GM19397 (cell line): Measurements from ENCODE around the gene MICALL2.

Experiments
- ATAC-seq: cut with Tn5 transposase; IDR thresholded peaks from one replicate; pipeline ENCODE4 v1.9.1; 2021; ENCODE audit warnings: mild to moderate bottlenecking, moderate library complexity; ENCODE audit not compliant: unreplicated experiment

The MICALL2 gene

DNA sequence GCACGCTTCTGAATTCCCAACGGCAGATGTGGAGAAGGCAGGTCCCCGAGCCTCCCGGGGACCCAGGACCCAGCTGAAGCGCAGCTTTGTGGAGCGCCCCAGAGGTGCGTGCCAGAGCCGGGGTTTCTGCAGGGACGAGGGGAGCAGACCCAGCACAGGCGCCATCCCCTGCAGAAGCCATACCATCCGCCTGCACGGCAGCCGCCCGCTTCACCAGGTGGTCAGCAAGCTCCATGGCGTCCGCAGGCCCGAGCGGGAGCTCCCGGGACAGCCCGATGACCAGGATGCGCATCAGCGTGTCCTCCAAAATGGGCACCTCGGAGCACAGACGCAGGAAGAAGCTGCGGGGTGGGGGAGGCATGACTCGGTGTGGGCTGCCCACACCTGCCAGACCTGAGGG is 34.3 kb upstream of the MICALL2 start:
- no peak for ATAC-seq

GRCh38 chr7:1493129-1493528 is 33.9 kb upstream of the MICALL2 start:
- no peak for ATAC-seq

GRCh38 chr7:1492640-1493039 is 33.4 kb upstream of the MICALL2 start:
- ATAC-seq = no peak

DNA sequence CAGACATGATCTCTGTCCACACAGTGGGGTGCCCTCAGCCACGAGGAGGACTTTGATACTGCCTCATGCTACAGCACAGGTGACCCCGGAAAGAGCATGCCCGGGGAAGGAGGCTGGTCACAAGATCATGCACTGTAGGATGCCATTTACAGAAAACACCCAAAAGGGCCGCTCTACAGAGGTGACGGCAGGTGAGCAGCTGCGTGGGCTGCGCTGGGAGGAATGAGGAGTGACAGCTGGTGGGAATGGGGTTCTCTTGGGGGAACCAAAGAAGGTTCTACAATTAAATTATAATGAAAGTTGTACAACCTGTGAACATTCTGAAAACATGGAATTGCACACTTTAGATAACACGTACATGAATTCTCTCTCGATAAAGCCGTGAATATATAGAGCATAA is 33.0 kb upstream of the MICALL2 start:
- no peak for ATAC-seq

DNA sequence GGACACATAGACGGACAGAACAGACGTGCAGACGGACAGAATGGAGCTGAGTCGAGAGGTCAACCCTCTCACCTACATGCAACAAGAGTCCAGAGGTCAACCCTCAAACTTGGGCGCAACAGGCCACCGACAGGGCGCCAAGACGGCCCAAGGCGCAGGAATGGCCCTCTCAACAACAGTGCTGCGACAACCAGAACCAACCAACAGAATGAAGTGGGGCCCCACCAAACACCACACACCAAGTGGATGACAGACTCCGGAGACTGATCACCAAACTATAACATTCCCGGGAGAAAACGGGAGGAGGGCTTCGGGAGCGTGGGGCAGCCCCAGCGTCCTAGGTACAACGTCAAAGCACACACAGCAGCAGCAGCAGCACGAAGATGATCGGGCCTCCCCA is 31.6 kb upstream of the MICALL2 start:
- no peak for ATAC-seq

- no peak for ATAC-seq
Measured at GRCh38 chr7:1489336-1489735, 30.1 kb upstream of the MICALL2 start.

DNA sequence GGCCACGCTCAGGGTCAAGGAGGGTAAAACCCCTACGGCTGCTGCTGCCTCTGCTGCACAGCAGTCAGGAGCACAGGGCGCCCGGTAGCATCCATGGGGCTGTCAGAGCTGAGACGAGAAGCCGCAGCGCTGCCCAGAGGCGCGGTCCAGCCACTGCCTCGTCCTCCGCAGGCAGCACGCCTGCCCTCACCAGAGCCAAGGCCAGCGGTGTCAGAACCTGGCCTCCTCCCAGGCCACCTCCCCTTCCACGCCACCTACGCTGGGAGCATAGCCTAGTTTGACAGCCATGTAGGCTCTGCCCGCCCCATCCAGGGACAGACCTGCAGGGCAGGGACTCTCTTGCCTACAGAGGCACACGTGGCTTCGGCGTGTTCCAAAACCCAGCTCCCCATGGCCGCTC is 28.7 kb upstream of the MICALL2 start:
- ATAC-seq = no peak

- no peak for ATAC-seq
Measured at GRCh38 chr7:1487466-1487865, 28.2 kb upstream of the MICALL2 start.

DNA sequence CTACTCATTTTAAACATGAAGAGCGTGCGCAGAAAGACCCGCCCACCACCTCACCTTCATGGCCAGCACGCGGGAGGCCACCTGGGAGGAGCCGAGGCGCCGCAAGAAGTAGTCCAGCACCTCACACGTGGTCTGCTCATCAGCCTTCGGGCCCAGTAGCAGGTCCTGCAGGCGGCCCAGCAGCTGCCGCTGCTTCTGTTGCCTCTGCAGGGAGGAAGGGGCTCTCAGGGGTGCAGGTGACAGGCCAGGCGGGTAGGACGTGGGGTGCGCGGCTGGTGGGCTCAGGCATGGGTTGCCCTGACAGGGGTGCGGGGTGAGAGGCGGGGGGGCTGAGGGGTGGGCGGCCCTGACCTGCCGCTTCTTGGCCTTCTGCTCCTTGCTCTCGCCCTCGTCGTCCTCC is 27.3 kb upstream of the MICALL2 start:
- no peak for ATAC-seq

DNA sequence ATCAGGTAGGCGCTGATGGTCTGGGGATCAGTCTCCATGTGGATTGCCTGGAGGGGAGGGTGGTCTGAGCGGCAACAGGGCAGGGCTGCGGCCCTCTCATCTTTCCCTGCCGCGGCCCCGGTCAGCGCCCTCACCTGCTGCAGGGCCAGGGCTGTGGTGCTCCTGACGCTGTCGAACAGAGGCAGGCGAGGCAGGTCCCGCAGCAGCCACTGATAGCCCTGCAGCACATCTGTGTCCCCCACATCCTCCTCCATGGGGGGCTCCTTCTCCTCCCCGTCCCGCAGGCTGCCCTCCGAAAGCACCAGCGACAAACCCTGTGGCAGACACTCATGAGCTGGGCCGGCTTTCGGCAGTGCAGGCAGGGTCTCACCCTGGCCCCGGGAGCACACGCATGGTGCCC is 25.9 kb upstream of the MICALL2 start:
- ATAC-seq = no peak

DNA sequence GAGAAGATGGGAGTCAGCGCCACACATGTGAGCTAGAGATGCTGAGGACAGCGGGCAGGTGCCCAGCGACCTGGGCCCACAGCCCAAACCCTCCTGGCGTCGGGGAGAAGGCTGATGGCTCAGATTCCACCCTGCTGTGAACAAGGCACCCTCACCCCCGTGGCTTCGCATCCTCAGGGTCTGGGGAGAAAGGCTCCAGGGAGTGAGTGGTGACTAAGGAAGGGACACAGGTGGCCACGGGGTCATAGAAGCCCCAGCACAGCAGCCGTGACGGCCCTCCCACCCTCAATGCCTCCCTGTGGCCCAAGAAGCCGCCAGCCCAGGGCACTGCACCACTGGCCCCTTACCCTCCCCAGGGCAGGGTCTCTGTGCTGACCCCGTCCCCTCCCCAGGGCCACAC is 25.3 kb upstream of the MICALL2 start:
- no peak for ATAC-seq

DNA sequence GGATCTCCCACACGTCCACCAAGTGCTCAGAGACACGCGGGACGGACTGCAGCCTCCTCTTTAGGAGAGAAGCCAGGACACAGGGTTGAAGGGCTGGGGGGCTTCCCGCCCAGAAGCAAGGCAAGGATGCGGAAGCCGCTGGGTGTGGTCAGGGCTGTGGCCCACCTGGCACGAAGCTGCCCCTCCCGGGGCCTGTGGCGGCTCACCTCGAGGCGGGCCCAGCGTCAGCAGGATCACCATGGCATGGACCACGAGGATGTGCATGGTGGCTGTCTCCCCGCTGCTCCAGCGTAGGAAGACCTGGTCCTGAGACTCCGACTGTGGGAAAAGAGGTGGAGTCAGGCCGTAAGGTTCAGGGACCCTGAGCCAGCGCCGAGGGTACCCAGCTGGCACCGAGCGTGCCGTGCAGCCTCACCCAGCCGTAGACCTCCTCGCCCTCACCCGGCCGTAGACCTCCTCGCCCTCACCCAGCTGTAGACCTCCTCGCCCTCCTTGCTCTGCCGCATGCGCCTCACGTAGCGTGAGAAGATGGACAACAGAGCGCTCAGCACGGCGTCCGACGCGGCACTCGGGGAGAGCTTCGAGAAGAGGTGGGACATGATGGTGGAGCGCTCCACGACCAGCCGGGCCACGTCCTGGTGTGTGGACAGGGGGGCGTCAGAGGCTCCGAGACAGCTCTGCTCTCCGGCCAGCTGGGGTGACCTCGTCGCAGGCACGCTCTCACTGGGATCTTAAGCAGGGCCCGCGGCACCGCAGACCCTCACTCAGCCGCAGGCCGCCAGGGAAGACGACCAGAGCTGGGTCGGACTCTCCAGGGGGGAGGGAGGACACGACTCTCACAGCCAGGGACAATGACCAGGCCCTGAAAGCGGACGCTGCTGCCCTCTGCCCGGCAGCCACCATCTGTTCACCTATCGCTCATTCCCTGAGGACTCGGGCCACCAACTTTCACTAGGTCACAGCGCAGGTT is 24.6 kb upstream of the MICALL2 start:
- ATAC-seq = no peak

- no peak for ATAC-seq
Measured at GRCh38 chr7:1483079-1483478, 23.8 kb upstream of the MICALL2 start.

DNA sequence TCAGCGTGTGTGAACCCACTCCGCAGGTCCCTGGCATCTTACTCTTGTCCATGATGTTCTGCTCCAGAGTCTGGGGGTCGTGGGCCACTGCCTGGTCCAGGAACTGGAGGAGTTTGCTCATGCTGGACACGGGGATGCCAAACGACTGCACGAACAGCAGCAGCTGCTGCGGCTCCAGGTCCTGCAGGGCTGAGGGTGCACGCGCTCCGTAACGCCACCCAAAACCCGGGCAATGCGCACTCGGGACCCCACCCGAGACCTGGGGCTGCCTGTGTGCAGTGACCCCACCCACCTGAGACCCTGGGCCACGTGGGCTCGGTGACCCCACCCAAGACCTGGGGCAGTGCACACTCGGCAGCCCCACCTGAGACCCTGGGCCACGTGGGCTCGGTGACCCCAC is 22.0 kb upstream of the MICALL2 start:
- no peak for ATAC-seq

- ATAC-seq = no peak
Measured at GRCh38 chr7:1480670-1481069, 21.4 kb upstream of the MICALL2 start.

DNA sequence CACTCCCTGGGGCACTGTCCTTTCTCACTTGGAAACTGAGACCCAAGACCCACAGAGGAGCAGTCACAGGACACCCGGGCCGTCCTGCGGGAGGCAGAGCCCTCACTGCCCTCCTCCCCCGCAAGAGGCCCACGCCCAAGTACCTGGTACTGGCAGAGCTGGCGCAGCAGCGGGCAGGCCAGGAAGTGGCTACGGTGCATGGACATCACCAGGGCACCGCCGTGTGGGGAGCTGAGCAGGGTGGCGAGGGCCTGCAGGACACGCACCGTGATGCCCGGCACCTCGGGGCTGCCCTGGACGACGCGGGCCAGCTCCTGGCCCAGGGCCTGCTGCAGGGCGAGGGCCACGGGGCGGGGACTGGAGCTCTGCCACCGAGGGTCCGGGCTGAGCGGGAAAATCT is 20.0 kb upstream of the MICALL2 start:
- ATAC-seq = no peak

- no peak for ATAC-seq
Measured at GRCh38 chr7:1478480-1478879, 19.2 kb upstream of the MICALL2 start.

DNA sequence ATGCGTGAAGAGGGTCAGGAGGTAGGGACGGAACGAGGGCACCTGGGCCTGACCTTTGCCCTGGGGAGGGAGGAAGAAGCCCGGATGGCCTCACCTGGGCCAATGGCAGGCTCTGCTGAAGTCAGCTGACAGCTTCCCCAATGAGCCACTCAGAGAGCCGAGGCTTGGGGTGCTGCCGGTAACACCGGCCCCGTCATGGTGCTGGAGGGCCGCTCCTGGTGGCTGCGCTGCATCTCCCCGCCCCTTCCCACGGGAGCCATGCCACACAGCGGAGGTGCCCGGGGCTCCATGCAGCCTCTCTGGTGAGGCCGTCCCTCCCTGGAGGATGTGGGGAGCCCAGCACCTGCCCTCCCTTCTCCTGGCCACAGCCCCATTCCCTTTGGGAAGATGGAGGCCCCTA is 17.6 kb upstream of the MICALL2 start:
- no peak for ATAC-seq

DNA sequence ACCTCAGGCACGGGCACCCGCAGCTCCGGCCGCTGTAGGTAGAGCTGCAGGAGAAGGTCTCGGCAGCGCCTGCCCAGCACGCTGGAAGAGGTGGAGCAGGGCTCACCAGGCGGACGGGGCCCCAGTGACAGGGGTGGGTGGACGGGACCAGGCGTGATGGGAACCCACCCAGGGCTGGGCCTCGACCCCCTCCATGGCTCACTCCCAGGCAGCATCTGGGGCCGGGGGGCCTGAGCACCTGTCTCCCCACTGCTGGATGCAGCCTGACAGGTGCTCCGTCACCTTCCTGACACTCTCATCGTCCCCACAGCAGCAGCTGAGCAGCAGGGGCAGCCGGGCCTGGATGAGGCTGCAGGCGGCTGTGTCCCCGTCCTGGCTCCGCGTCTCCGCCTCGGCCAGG is 16.7 kb upstream of the MICALL2 start:
- no peak for ATAC-seq

DNA sequence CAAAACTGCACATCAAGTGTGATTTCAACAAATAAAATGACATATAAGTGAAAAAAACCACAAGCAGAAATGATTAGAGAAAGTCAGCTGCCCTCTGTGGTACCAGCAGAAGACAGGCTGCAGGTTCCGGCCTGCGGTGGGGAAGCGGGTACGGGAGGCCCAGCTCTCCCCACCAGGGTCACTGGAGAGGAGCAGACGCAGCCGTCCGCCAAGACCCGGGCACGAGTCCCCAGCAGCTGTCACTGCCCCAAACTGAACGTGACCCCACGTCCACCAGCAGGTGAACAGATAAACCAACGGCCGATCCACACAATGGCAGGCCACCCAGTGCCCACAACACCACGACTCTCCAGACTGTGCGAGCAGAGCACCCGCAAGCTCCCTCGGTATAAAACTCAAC is 16.1 kb upstream of the MICALL2 start:
- ATAC-seq = no peak

DNA sequence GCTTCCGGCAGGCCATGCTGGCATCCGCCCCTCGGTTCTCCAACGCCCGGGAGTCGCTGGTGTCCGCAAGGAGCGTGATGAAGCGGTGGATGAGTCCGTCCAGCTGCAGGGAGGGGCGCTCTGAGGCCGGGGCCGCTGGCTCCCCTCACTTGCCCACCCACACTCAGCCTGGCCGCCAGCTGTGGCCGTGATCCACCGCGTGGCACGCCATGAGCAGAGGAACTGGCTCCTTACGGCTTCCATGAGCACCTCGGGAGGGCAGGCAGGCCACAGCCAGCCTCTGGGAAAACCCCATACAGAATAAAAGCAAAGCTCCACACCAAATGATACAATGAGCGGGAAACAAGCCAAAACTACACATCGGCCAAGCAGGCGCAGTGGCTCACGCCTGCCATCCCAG is 15.5 kb upstream of the MICALL2 start:
- no peak for ATAC-seq

DNA sequence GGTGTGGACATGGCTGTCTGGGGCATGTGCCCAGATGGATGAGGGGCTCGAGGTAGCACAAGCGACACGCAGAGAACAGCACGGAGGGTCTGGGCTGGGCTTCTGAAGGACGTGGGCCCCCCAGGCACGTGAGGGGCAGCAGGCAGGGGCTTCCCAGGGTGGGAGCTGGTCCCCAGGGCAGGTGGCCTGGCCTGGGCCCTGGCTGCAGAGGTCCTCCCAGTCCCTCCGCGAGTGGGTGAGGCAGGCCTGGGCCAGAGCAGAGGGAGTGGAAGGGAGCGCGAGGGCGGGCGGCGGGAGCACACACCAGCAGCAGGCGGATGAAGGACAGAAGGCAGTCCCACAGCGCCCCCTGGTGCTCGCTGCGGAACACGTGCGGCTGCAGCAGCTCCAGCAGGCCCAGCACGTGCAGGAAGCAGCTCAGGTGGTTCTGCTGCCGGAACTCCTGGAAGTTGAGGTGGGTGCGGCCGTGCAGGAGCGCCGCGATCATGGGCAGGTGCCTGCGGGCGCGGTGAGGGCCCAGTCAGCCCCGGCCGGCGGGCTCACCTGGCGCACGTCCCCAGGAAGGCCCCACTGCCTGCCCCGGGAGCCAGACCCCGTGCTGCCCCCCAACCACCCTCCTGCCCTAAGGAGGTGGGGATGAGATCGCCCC is 14.7 kb upstream of the MICALL2 start:
- ATAC-seq = no peak
